ENCODE measurements around the gene AP1S1. TPM values are rescaled to one million over a fixed set of nuclear protein-coding genes. Genes with fewer than 3 reads are reported as not detected.

AP1S1 gene
- total RNA-seq, 1 experiment from 2014 or later = 79.0 TPM

GRCh38 chr7:101185258-101185839, 31.1 kb downstream of the AP1S1 start:
- CTCF ChIA-PET = no interaction called here
- H3K27me3 ChIP-seq (replicated peaks; ENCODE audit: insufficient read depth, low read depth, low read length, poor library complexity) = peaks cover 6% of the 10 kb centered on the region
- POLR2A ChIA-PET (ENCODE audit: low non-redundant PET) = no interaction called here
- no TSS peak for BruUV-seq (replicated peaks)
- TF ChIP-seq EZH2 (IDR thresholded peaks at IDR 0.05; ENCODE audit: borderline replicate concordance, low read depth, low read length, poor library complexity, severe bottlenecking) (no peak), CTCF (conservative IDR thresholded peaks at IDR 0.05; ENCODE audit: low read depth, low read length) (no peak)
- H3K27ac ChIP-seq (ENCODE audit: low read depth, low read length, poor library complexity, severe bottlenecking) = no peak overlapping the region
- intact Hi-C loops (cut with micrococcal nuclease; ENCODE audit: unreplicated experiment) = no loop called here
- H3K4me3 ChIP-seq (ENCODE audit: low read depth, low read length, poor library complexity, severe bottlenecking) = no peak overlapping the region
- H3K4me1 ChIP-seq (ENCODE audit: insufficient read depth, low read length, poor library complexity, severe bottlenecking) = no peaks in the 10 kb centered on the region
- DNase-seq (ENCODE audit: low spot score) = no peak
- H3K9me3 ChIP-seq (ENCODE audit: low read depth, low read length, poor library complexity, severe bottlenecking) = no peaks in the 10 kb centered on the region
- no peaks in the 10 kb centered on the region for H3K36me3 ChIP-seq (ENCODE audit: insufficient read depth, low read length, poor library complexity, severe bottlenecking)

GRCh38 chr7:101186194-101186593, 31.9 kb downstream of the AP1S1 start:
- Histone ChIP-seq H3K4me3 (ENCODE audit: low read depth, low read length, poor library complexity, severe bottlenecking) (no peak overlapping the region), H3K4me1 (ENCODE audit: insufficient read depth, low read length, poor library complexity, severe bottlenecking) (no peaks in the 10 kb centered on the region), H3K27ac (ENCODE audit: low read depth, low read length, poor library complexity, severe bottlenecking) (no peak overlapping the region), H3K27me3 (replicated peaks; ENCODE audit: insufficient read depth, low read depth, low read length, poor library complexity) (no peaks in the 10 kb centered on the region), H3K9me3 (ENCODE audit: low read depth, low read length, poor library complexity, severe bottlenecking) (no peaks in the 10 kb centered on the region), H3K36me3 (ENCODE audit: insufficient read depth, low read length, poor library complexity, severe bottlenecking) (no peaks in the 10 kb centered on the region)
- ChIA-PET POLR2A (ENCODE audit: low non-redundant PET) (no interaction called here), CTCF (interaction anchor here (0.7 kb wide), 1 partner anchor 277 kb away, joined by 3 read pairs; no protein-coding TSS in a partner anchor)
- intact Hi-C loops (cut with micrococcal nuclease; ENCODE audit: unreplicated experiment) = no loop called here
- DNase-seq (ENCODE audit: low spot score) = no peak
- BruUV-seq (replicated peaks) = no TSS peak
- TF ChIP-seq EZH2 (IDR thresholded peaks at IDR 0.05; ENCODE audit: borderline replicate concordance, low read depth, low read length, poor library complexity, severe bottlenecking) = no peak

GRCh38 chr7:101186844-101187428, 32.7 kb downstream of the AP1S1 start:
- CTCF ChIA-PET = interaction anchor here (0.7 kb wide), 1 partner anchor 276 kb away, joined by 3 read pairs; no protein-coding TSS in a partner anchor
- no peaks in the 10 kb centered on the region for H3K36me3 ChIP-seq (ENCODE audit: insufficient read depth, low read length, poor library complexity, severe bottlenecking)
- BruUV-seq (replicated peaks) = no TSS peak
- no peak overlapping the region for H3K27ac ChIP-seq (ENCODE audit: low read depth, low read length, poor library complexity, severe bottlenecking)
- no peaks in the 10 kb centered on the region for H3K27me3 ChIP-seq (replicated peaks; ENCODE audit: insufficient read depth, low read depth, low read length, poor library complexity)
- POLR2A ChIA-PET (ENCODE audit: low non-redundant PET) = interaction anchor here (0.7 kb wide), 1 partner anchor 235 kb away, joined by 6 read pairs; no protein-coding TSS in a partner anchor
- no peak overlapping the region for H3K4me3 ChIP-seq (ENCODE audit: low read depth, low read length, poor library complexity, severe bottlenecking)
- H3K9me3 ChIP-seq (ENCODE audit: low read depth, low read length, poor library complexity, severe bottlenecking) = no peaks in the 10 kb centered on the region
- intact Hi-C loops (cut with micrococcal nuclease; ENCODE audit: unreplicated experiment) = no loop called here
- DNase-seq (ENCODE audit: low spot score) = no peak
- TF ChIP-seq EZH2 (IDR thresholded peaks at IDR 0.05; ENCODE audit: borderline replicate concordance, low read depth, low read length, poor library complexity, severe bottlenecking) (no peak), CTCF (conservative IDR thresholded peaks at IDR 0.05; ENCODE audit: low read depth, low read length) (no peak)
- no peaks in the 10 kb centered on the region for H3K4me1 ChIP-seq (ENCODE audit: insufficient read depth, low read length, poor library complexity, severe bottlenecking)
